HUDEP-2 (cell line): ENCODE results near the gene SHB.
A peak's percentile ranks its signal among the peaks of the same experiment; 100 is the strongest.

Experiments
- DNase-seq, 76 experiments: peaks; one replicate each; lab custom pipeline; 2025; ENCODE audit not compliant: unreplicated experiment in 76 of 76; lab: John Stamatoyannopoulos, UW

The SHB gene

GRCh38 chr9:37923118-37923795 lies 145.8 kb downstream of the SHB start:
- DNase-seq: peak in 28 of 76 experiments; percentile 7 to 45 (median 21)

- peak in 74 of 76 experiments; percentile 19 to 86 (median 67) for DNase-seq
Observed at GRCh38 chr9:37922363-37923117, 146.5 kb downstream of the SHB start.

- DNase-seq: no peak
Observed at GRCh38 chr9:37921546-37922300, 147.3 kb downstream of the SHB start.

- DNase-seq: no peak
Observed at GRCh38 chr9:37921168-37921510, 147.9 kb downstream of the SHB start.

- peak in 15 of 76 experiments; percentile 3 to 33 (median 13) for DNase-seq
Observed at GRCh38 chr9:37920471-37921167, 148.4 kb downstream of the SHB start.

GRCh38 chr9:37919956-37920335 lies 149.1 kb downstream of the SHB start:
- DNase-seq: no peak

- DNase-seq: no peak
Observed at GRCh38 chr9:37919246-37919955, 149.6 kb downstream of the SHB start.

- no peak for DNase-seq
Observed at GRCh38 chr9:37918665-37919170, 150.3 kb downstream of the SHB start.

GRCh38 chr9:37917801-37918664 lies 151.0 kb downstream of the SHB start:
- no peak for DNase-seq

GRCh38 chr9:37917313-37917731 lies 151.7 kb downstream of the SHB start:
- DNase-seq: no peak

- DNase-seq: no peak
Observed at GRCh38 chr9:37916471-37917312, 152.3 kb downstream of the SHB start.

- DNase-seq: no peak
Observed at GRCh38 chr9:37915911-37916470, 153.0 kb downstream of the SHB start.

- no peak for DNase-seq
Observed at GRCh38 chr9:37914701-37915358, 154.2 kb downstream of the SHB start.

GRCh38 chr9:37914154-37914551 lies 154.9 kb downstream of the SHB start:
- DNase-seq: no peak

GRCh38 chr9:37913480-37914153 lies 155.4 kb downstream of the SHB start:
- DNase-seq: peak in 72 of 76 experiments; percentile 17 to 89 (median 74)

GRCh38 chr9:37911271-37911681 lies 157.8 kb downstream of the SHB start:
- DNase-seq: no peak

- no peak for DNase-seq
Observed at GRCh38 chr9:37910271-37910670, 158.8 kb downstream of the SHB start.
